ENCODE results near the gene LUZP1.

The LUZP1 gene

GRCh38 chr1:23152966-23153684, 15.5 kb downstream of the LUZP1 start:
- no peak for DNase-seq (ENCODE audit: low read depth, low spot score)

GRCh38 chr1:23150742-23151141, 17.9 kb downstream of the LUZP1 start:
- no peak for DNase-seq (ENCODE audit: low read depth, low spot score)

- DNase-seq (ENCODE audit: low read depth, low spot score) = no peak
Measured at GRCh38 chr1:23150125-23150524, 18.5 kb downstream of the LUZP1 start.

- DNase-seq (ENCODE audit: low read depth, low spot score) = no peak
Measured at GRCh38 chr1:23149114-23149513, 19.5 kb downstream of the LUZP1 start.

DNA sequence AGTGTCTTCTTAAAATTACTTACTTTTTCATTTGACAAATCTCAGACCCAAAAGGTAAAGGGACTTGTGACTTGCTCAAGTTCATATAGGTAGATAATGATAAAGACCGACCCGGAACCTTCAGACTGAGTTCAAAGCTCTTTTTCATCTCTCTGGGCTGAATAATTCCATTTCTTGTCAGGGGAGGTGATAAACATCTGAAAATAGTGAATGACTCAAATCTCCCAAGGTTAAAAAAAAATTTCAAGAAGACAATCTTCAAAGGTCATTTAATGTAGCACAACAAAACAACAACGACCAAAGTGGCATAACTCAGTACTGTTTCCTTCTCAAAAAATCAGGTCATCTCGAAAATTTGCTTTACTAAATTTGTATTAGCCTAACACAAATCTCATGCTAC, 20.6 kb downstream of the LUZP1 start:
- DNase-seq (ENCODE audit: low read depth, low spot score) = no peak

DNA sequence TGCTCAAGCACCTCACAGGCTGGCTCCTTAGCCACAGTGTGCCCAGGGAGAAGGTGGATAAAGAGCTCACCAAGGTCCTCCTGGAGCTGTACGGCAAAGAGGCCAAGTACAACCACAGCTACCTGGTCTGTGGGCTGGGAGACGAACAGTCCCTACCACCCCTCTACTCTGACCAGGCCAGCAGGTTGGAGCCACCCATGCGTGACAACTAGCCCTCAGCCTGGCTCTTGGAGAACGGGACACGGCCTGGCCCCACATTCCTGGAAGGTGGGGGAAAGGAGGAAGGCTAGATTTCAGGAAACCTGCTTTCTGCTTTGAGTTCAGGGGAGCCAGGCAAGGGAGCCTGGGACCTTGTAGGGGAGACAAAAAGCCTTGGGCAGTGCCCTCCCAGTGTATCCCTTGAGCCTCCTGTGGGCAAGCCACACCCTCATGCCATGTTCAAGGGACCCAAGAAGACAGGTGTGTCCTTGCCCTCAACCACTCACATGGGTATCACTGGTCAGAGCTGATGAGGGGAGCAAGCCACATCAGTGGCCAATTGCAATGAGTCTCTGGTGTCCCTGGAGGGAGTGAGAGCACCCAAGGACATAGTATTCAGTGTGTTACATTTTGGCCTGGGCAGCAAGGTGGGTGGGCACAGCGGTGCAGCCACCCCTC, 27.6 kb downstream of the LUZP1 start:
- DNase-seq (ENCODE audit: low read depth, low spot score) = no peak

DNA sequence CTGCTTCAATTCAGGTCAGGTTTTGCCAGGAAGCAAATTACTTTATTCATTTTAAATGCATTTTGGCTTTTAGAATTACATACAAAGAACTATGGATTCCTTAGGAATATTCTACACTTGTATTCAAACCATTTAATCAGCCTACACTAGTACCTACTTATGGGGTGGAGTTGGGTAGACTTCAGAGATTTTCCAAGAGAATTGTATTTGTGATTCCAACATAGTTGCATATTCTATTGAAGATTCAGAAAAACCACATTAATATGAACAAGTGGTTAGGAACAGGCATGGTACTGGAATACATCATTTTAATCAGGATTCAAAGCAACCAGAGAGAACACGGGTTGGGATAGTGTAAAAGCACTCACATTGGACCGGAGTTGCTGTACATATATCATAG, 33.4 kb downstream of the LUZP1 start:
- DNase-seq (ENCODE audit: low read depth, low spot score) = no peak

GRCh38 chr1:23134055-23134454, 34.6 kb downstream of the LUZP1 start:
- DNase-seq (ENCODE audit: low read depth, low spot score) = no peak

GRCh38 chr1:23133587-23133986, 35.1 kb downstream of the LUZP1 start:
- no peak for DNase-seq (ENCODE audit: low read depth, low spot score)

DNA sequence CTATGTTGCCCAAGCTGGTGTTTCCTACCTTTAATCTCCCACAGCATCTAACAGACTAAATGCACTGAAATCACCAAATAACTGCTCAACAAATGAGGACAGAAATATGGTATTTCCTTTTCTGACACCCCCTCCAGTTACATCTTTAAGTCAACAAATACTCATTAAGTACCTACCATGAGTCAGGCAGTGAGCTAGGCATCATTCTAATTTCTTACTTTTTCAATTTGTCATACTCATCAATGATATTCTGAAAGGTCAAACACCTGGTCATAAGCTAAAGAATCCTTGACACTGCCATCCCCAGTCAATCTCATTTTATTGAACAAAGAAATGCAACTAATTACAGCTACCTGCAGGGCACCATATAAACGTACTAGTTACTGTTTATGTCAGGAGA, 36.6 kb downstream of the LUZP1 start:
- no peak for DNase-seq (ENCODE audit: low read depth, low spot score)

GRCh38 chr1:23129846-23130245, 38.8 kb downstream of the LUZP1 start:
- no peak for DNase-seq (ENCODE audit: low read depth, low spot score)

DNA sequence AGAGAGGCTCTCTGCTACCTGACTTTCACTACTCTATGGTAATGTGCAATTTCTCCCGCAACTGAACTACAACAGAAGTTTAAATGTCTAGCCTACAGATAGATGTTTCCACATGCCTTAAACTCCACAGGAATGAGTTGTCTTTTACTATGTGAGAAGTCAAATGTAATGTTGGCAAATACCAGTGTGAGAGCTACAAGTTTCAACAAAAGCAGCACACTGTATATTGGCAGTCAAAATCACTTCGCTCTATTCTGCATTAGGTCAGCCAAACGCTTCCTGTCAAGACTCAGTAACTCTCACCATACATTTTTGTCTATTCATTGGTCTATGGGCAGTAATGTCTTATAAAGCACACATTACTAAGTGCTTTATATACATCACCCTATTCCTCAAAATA, 41.9 kb downstream of the LUZP1 start:
- DNase-seq (ENCODE audit: low read depth, low spot score) = no peak

DNA sequence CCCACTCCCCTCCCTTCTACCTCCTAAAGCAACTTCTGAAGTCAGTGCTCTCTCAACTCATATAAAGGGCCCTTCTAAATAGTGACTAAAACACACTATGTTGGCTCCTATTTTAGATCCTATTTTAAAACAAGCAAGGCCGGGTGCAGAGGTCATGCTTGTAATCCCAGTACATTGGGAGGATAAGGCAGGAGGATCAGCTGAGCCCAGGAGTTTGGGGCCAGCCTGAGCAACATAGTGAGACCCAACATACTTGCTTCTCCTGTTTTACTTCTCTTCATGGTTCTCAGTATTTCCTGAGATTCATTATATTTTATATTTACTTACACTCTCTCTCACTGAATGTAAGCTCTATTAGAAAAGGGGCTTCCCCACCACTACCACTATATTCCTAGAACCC, 42.5 kb downstream of the LUZP1 start:
- DNase-seq (ENCODE audit: low read depth, low spot score) = no peak

- DNase-seq (ENCODE audit: low read depth, low spot score) = no peak
Measured at GRCh38 chr1:23125489-23125888, 43.2 kb downstream of the LUZP1 start.

DNA sequence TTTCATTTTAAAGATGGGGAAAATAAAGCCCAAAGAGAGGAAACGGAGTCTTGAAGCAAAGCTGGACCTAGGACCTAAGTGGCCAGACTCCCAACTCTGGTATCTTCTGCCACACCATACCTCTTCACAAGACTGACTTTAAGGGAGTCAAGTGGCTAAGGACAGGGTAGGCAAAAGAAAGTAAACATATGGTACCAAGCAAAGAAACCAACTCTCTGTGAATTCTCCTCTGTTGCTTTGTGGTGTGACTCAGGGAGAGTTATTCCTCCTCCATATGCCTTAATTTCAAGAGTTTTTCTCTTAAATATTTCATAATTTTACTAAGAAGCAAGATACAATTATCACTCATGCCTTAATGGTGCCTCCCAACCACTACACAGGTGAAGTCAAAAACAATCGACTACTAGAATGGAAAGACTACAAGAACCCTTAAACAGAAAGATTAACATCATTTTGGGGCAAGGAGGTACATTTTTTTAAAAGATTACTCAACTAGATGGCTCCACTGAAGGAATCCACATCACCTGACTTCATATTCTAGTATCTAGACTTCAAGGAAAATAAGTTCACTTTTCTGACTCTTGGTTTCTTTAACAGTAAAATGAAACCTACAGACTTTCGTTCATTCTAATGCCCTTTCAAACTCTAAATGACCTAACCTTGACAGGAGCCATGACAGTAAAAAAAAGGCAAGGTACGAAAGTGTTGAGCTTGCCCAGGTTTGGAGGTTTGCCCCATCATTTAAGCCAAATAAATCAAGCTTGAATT, 44.2 kb downstream of the LUZP1 start:
- DNase-seq (ENCODE audit: low read depth, low spot score) = no peak

DNA sequence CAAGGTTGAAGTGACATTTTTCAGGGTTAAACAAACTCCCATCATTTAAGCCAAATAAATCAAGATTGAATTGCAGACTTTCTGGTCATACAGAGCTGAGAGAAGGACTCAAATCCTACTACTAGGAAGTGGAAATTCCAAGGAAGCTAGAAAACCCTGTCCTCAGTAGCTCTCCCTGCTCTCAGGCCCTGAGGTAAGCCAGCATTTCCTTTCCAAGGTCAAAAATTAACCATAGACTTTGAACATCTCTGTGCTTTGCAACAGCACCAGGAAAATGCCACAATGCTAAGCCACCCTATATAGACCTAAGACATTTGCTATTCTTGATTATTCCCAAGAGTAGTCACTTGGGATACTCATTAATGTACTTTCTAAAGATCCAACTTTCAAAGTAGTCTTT, 45.1 kb downstream of the LUZP1 start:
- no peak for DNase-seq (ENCODE audit: low read depth, low spot score)

DNA sequence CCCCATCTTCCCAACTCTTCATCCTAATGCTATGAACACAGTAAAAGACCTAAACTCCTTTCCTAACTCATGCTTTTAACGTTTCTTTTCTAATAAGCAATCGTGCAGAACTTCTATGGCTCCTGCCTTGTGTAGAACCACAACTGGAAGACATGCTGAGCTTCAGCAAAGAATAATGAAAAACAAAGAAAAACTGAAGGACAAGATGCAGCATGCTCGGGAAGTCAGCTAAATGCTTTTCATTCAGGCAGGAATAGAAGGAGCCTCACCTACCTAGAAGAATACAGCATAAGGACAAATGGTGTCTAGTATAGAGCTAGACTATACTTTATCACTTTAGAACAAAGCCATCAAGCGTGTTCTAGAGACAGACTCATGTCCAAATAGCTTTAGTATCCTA, 45.9 kb downstream of the LUZP1 start:
- DNase-seq (ENCODE audit: low read depth, low spot score) = no peak

DNA sequence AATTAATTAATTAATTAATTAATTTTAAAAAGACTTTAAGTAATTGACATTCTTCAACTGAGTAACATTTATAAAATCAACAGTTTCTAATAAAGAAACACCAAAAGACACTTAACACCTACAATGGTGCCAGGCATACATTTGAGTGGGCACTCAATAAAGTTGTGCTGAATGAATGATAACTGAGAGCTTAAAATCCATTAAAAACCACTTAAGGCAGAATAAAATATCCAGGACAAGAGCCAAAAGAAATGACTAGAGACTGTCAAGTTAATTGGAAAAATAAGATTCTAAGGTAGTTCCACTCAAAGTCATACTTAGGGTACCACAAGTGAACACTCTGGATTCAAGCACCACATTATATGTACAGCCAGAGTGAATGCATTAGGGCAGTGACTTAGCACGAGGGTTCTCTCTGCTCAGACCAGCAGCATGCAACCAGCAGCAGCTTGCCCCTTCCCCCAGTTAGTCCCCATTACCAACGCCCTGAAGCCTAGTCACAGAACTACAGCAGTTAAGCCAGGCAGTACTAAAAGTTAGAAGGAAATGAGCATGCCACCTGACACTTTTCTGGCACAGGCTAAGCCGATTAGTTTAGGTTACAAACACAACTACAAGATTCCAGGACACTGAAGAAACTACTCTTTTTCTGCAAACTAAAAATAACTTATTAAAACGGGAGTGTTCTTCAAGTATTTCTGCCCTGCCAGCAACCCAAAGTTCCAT, 46.5 kb downstream of the LUZP1 start:
- no peak for DNase-seq (ENCODE audit: low read depth, low spot score)

GRCh38 chr1:23120383-23120782, 48.3 kb downstream of the LUZP1 start:
- no peak for DNase-seq (ENCODE audit: low read depth, low spot score)

- no peak for DNase-seq (ENCODE audit: low read depth, low spot score)
Measured at GRCh38 chr1:23118957-23119792, 49.5 kb downstream of the LUZP1 start.

GRCh38 chr1:23118407-23118806, 50.2 kb downstream of the LUZP1 start:
- DNase-seq (ENCODE audit: low read depth, low spot score) = no peak
